Astrocyte (in vitro differentiated cells and primary cell): ENCODE measurements around the gene TAF6L.
"Not testable (repeated sequence)": the region's sequence is repeated elsewhere in the genome, so short reads cannot be mapped to it uniquely, and the experiment has no call there.

Source experiments
- CTCF ChIP-seq: IDR thresholded peaks from 2 replicates; pipeline ENCODE4 v1.5.1; 2011; ENCODE audit warnings: low read depth, mild to moderate bottlenecking, inconsistent platforms, low read length, moderate library complexity; ENCODE audit not compliant: insufficient read depth
- EZH2 ChIP-seq: IDR thresholded peaks from 2 replicates; pipeline ENCODE4 v1.6.1; 2012; ENCODE audit warnings: mild to moderate bottlenecking, low read length, inconsistent platforms; ENCODE audit not compliant: insufficient read depth

DNA sequence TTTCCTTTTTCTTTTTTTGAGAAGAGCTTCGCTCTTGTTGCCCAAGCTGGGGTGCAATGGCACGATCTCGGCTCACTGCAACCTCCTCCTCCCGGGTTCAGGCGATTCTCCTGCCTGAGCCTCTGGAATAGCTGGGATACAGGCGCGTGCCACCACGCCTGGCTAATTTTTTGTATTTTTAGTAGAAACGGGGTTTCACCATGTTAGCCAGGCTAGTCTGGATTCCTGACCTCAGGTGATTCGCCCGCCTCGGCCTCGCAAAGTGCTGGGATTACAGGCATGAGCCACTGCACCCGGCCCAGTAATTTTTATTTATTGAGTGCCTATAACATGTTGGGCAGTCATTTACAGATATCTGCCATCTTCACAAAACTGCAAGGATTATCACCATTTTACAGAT is 41.1 kb upstream of the TAF6L start:
- TF ChIP-seq CTCF, EZH2: not testable (repeated sequence)
